ENCODE data around the gene ID3. TPM values are rescaled to one million over a fixed set of nuclear protein-coding genes. Genes with fewer than 3 reads are reported as not detected.
A peak's percentile ranks its signal among the peaks of the same experiment; 100 is the strongest.

The ID3 gene
- polyA plus RNA-seq, 4 donors, result 78.1 to 157 (median 125) TPM

DNA sequence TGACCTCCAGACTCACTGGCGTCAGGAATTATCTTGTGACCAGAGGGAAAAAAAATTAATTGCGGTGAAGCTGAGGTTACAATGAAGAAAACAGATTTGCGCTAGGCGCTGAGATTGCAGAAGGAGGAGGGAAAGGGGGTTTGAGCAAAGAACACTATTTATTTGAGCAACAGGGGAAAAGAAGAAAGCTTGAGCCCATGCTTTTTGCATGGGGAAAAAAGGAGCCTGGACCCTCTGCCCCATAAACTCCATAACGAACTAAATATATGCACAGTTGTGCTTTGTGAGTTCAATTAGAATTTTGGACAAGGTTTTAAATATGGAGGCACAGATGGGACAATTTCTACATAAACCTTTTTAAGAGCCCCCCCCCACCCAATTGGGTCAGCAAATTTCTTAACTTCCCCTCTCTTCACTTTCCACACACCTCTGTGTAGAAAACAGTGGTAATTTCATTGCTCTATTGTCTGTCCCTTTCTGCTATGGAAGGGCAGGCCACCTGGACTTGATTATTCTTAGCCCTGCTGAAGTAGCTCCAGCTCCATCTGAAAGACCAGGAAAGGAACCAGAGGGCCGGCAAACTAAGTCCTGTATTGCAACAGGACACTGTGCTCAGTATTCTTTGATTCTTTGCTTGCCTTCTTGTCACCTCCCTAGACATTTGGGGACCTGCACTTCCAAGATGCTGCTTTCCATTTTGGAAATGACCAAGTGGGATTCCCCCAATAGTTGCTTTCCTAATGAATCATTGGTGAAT, 862 bp upstream of the ID3 start:
- H3K27me3 ChIP-seq (ENCODE audit: control insufficient read depth in 3 of 3, insufficient read depth in 3 of 3, low read length in 3 of 3), result no peaks in the 10 kb centered on the region
- peaks cover 2 to 71% (median 19%) of the 10 kb centered on the region in 3 donors for H3K4me1 ChIP-seq (ENCODE audit: control insufficient read depth in 3 of 3, insufficient read depth in 2 of 3, low read depth in 1 of 3, low read length in 2 of 3)
- H3K27ac ChIP-seq (ENCODE audit: low read depth in 1 of 3, low read length in 2 of 3), result peak overlapping the region; percentile 89 to 97 (median 92)
- 10 to 24% (median 14%) methylated on average over 6 of the region's 6 CpGs for WGBS, 3 donors
- H3K4me3 ChIP-seq (ENCODE audit: low read depth in 1 of 3, low read length in 3 of 3), result peak overlapping the region in 2 of 3 donors; percentile 73 to 89
- H3K36me3 ChIP-seq (ENCODE audit: control insufficient read depth in 3 of 3, insufficient read depth in 2 of 3, low read depth in 1 of 3, low read length in 3 of 3), result peaks cover 0 to 20% (median 0%) of the 10 kb centered on the region in 3 donors
- DNase-seq, result no peak
- FAIRE-seq, result no peak
- H3K9me3 ChIP-seq (ENCODE audit: control insufficient read depth in 2 of 2, insufficient read depth in 1 of 2, low read depth in 1 of 2, low read length in 1 of 2), result no peaks in the 10 kb centered on the region

DNA sequence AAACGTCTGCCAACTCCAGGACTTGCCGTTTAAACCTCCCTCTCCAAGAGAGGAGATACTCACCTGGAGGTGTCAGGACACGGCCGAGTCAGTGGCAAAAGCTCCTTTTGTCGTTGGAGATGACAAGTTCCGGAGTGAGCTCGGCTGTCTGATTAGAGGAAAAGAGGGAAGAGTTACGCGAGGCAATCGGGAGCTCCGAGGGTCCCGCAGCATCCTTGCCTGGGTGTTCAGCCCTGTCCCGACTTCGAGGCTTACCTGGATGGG, 497 bp downstream of the ID3 start:
- Histone ChIP-seq H3K36me3 (ENCODE audit: control insufficient read depth in 3 of 3, insufficient read depth in 2 of 3, low read depth in 1 of 3, low read length in 3 of 3) (peaks cover 0 to 20% (median 0%) of the 10 kb centered on the region in 3 donors), H3K4me3 (ENCODE audit: low read depth in 1 of 3, low read length in 3 of 3) (peak overlapping the region; percentile 73 to 89 (median 80)), H3K27ac (ENCODE audit: low read depth in 1 of 3, low read length in 2 of 3) (peak overlapping the region; percentile 89 to 97 (median 92)), H3K9me3 (ENCODE audit: control insufficient read depth in 2 of 2, insufficient read depth in 1 of 2, low read depth in 1 of 2, low read length in 1 of 2) (no peaks in the 10 kb centered on the region), H3K4me1 (ENCODE audit: control insufficient read depth in 3 of 3, insufficient read depth in 2 of 3, low read depth in 1 of 3, low read length in 2 of 3) (peaks cover under 1 to 69% (median 19%) of the 10 kb centered on the region in 3 donors), H3K27me3 (ENCODE audit: control insufficient read depth in 3 of 3, insufficient read depth in 3 of 3, low read length in 3 of 3) (no peaks in the 10 kb centered on the region)
- FAIRE-seq, result no peak
- DNase-seq, result peak in 1 of 2 donors; percentile 64
- WGBS, 3 donors, result 1% methylated on average over 14 of the region's 14 CpGs

DNA sequence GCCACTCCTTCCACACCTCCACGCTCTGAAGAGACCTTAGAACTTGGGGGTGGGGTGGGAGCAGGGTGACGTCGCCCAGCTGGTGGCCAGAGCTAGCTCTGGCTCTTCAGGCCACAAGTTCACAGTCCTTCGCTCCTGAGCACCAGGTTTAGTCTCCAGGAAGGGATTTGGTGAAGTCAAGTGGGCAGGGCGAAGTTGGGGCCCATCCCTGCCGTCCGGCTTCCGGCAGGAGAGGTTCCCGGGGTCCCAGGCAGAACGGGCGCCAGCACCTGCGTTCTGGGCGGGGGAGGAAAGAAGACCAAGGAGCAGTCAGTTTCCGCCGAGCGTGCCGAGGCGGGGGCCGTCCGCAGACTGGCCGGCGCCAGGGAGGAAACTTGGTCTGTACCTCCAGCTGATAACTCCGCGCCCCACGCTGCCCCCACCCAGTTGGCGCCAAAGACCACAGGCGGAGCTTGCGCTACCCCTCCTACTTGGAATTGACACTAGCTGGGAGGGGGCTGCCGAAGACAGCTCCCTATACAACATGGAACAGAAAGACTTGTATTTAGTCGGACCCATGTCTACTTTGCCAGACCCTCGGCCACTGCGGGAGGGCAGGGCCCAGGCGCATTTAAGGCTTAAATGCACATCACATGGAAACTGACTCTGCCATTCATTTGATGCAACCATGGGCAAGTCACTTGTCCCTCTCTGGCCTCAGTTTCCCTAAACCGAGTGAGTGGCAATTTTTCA, 995 bp downstream of the ID3 start:
- peaks cover 0 to 68% (median 19%) of the 10 kb centered on the region in 3 donors for H3K4me1 ChIP-seq (ENCODE audit: control insufficient read depth in 3 of 3, insufficient read depth in 2 of 3, low read depth in 1 of 3, low read length in 2 of 3)

DNA sequence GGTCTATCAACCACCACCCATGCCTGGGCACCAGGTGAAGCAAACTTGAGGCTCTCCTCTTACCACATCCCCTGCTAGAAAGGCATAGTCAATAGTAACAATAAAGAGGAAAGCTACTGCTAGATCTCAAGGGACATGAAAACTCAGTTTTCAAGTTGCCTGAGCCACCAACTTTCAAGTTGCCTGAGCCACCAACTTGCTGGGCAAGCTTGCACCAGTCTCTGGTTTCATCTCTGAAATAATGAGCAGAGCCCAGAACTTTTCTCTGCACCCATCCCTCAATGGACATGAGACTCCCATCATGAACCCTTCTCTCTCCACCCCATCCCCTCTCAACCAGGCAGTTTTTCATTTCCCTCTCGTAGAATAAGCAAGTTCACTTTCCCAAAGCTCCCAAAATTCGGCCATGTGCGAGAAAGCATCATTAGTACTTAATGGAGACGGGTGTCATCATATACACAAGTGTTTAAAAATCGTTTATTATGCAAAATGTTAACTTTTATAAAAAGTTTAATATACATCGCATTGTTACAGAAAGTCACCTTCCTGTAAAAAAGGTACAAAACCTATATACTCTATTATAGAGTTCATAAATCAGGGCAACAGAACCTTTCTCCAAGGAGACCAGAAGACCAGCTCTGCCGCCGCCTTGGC, 1.7 kb downstream of the ID3 start:
- peaks cover 0 to 63% (median 19%) of the 10 kb centered on the region in 3 donors for H3K4me1 ChIP-seq (ENCODE audit: control insufficient read depth in 3 of 3, insufficient read depth in 2 of 3, low read depth in 1 of 3, low read length in 2 of 3)
- H3K27ac ChIP-seq (ENCODE audit: low read depth in 1 of 3, low read length in 2 of 3), result peak overlapping the region; percentile 89 to 97 (median 92)

More for the DNA sequence above, 995 bp downstream of the ID3 start:
- H3K9me3 ChIP-seq (ENCODE audit: control insufficient read depth in 2 of 2, insufficient read depth in 1 of 2, low read depth in 1 of 2, low read length in 1 of 2), result no peaks in the 10 kb centered on the region
- DNase-seq (peak; percentile 90 to 94), FAIRE-seq (no peak)
- H3K27ac ChIP-seq (ENCODE audit: low read depth in 1 of 3, low read length in 2 of 3), result peak overlapping the region; percentile 89 to 97 (median 92)
- H3K36me3 ChIP-seq (ENCODE audit: control insufficient read depth in 3 of 3, insufficient read depth in 2 of 3, low read depth in 1 of 3, low read length in 3 of 3), result peaks cover 0 to 20% (median 0%) of the 10 kb centered on the region in 3 donors
- WGBS, 3 donors, result 1% methylated on average over 30 to 34 of the region's 34 CpGs
- peak overlapping the region; percentile 73 to 89 (median 80) for H3K4me3 ChIP-seq (ENCODE audit: low read depth in 1 of 3, low read length in 3 of 3)
- H3K27me3 ChIP-seq (ENCODE audit: control insufficient read depth in 3 of 3, insufficient read depth in 3 of 3, low read length in 3 of 3), result no peaks in the 10 kb centered on the region

DNA sequence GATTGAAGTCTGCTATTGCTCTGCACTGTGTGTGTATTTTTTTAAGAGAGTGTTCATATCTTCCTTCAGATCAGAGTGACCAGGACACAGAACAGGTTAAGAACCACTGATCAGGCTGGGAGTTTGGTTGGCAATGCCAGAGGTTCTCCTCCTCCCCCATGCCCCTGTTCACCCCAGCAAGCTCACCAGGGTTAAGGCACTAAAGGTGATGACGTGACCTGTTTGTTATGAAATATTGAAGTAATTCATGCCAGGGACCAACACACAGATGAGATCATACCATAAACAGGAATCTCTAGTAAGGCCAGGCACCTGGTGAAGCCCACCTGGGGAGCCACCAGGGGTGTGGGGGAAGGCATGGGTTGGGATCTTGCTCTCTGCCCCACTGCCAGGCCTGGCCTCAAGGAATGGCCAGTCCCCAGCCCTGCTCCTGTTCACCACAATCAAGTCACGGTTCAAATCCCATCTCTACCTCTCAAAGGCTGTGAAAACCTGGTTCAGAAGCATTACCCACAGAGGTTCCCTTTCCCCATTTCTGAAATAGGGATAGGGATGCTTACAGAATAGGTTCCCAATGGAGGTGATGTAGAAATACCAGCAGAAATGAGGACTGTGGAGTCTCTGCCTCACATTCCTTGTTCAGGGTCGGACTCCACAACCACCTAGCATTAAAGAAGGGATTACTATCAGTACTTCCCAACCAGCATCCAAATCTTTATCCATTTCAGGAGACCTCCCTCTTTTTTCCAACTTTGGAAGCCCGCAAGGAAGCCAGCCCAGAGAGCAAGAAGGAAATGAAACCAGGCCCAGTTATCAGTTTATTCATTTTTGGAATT, 2.4 kb downstream of the ID3 start:
- DNase-seq, result peak in 1 of 2 donors; percentile 70
- Histone ChIP-seq H3K4me1 (ENCODE audit: control insufficient read depth in 3 of 3, insufficient read depth in 2 of 3, low read depth in 1 of 3, low read length in 2 of 3) (peaks cover 0 to 59% (median 19%) of the 10 kb centered on the region in 3 donors), H3K4me3 (ENCODE audit: low read depth in 1 of 3, low read length in 3 of 3) (peak overlapping the region; percentile 8 to 89 (median 73)), H3K36me3 (ENCODE audit: control insufficient read depth in 3 of 3, insufficient read depth in 2 of 3, low read depth in 1 of 3, low read length in 3 of 3) (peaks cover 0 to 20% (median 0%) of the 10 kb centered on the region in 3 donors), H3K27me3 (ENCODE audit: control insufficient read depth in 3 of 3, insufficient read depth in 3 of 3, low read length in 3 of 3) (no peaks in the 10 kb centered on the region), H3K9me3 (ENCODE audit: control insufficient read depth in 2 of 2, insufficient read depth in 1 of 2, low read depth in 1 of 2, low read length in 1 of 2) (no peaks in the 10 kb centered on the region), H3K27ac (ENCODE audit: low read depth in 1 of 3, low read length in 2 of 3) (peak overlapping the region; percentile 89 to 97 (median 92))
- 37 to 53% (median 48%) methylated on average over 4 of the region's 4 CpGs for WGBS, 3 donors
- no peak for FAIRE-seq

More for the DNA sequence above, 1.7 kb downstream of the ID3 start:
- no peak for DNase-seq
- no peak for FAIRE-seq
- WGBS, 3 donors, result 6 to 29% (median 20%) methylated on average over 8 of the region's 8 CpGs
- H3K36me3 ChIP-seq (ENCODE audit: control insufficient read depth in 3 of 3, insufficient read depth in 2 of 3, low read depth in 1 of 3, low read length in 3 of 3), result peaks cover 0 to 20% (median 0%) of the 10 kb centered on the region in 3 donors
- peak overlapping the region; percentile 73 to 89 (median 80) for H3K4me3 ChIP-seq (ENCODE audit: low read depth in 1 of 3, low read length in 3 of 3)
- H3K9me3 ChIP-seq (ENCODE audit: control insufficient read depth in 2 of 2, insufficient read depth in 1 of 2, low read depth in 1 of 2, low read length in 1 of 2), result no peaks in the 10 kb centered on the region
- no peaks in the 10 kb centered on the region for H3K27me3 ChIP-seq (ENCODE audit: control insufficient read depth in 3 of 3, insufficient read depth in 3 of 3, low read length in 3 of 3)

DNA sequence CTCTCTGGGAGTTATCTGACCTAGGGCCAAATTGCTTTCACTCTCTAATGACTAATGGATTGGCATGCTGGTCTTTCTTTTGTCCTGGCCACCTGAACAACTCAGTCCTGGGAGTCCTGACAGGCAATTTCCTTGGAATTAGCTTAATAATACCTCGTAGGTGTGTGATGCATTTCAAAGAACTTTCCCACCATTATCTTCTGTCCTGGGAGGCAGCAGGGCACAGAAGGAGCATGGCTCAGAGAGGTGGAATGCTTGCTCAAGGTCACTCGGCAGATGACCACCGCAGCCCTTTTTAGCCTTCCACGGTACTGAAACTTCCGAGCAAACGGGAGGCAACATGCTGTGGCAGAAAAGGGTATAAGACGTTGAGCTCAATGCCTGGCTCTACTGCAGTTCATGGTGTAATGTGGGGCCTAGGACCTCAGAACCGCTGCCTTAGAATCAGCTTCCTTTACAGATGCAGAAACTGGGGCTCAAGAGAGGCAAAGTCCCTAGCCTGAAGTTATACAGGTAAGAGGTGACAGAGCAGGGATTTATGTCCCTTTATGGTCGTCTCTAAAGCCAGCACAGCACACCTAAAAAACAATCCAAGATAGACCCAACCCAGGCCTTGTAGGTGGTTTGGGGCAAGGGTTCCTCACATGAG, 3.2 kb downstream of the ID3 start:
- Histone ChIP-seq H3K36me3 (ENCODE audit: control insufficient read depth in 3 of 3, insufficient read depth in 2 of 3, low read depth in 1 of 3, low read length in 3 of 3) (peaks cover 0 to 20% (median 0%) of the 10 kb centered on the region in 3 donors), H3K27me3 (ENCODE audit: control insufficient read depth in 3 of 3, insufficient read depth in 3 of 3, low read length in 3 of 3) (no peaks in the 10 kb centered on the region), H3K4me3 (ENCODE audit: low read depth in 1 of 3, low read length in 3 of 3) (peak overlapping the region in 1 of 3 donors; percentile 51), H3K27ac (ENCODE audit: low read depth in 1 of 3, low read length in 2 of 3) (peak overlapping the region; percentile 89 to 97 (median 92)), H3K4me1 (ENCODE audit: control insufficient read depth in 3 of 3, insufficient read depth in 2 of 3, low read depth in 1 of 3, low read length in 2 of 3) (peaks cover 0 to 52% (median 12%) of the 10 kb centered on the region in 3 donors), H3K9me3 (ENCODE audit: control insufficient read depth in 2 of 2, insufficient read depth in 1 of 2, low read depth in 1 of 2, low read length in 1 of 2) (no peaks in the 10 kb centered on the region)
- no peak for FAIRE-seq
- WGBS, 3 donors, result 26 to 47% (median 41%) methylated on average over 9 of the region's 9 CpGs
- DNase-seq, result peak; percentile 62 to 77

DNA sequence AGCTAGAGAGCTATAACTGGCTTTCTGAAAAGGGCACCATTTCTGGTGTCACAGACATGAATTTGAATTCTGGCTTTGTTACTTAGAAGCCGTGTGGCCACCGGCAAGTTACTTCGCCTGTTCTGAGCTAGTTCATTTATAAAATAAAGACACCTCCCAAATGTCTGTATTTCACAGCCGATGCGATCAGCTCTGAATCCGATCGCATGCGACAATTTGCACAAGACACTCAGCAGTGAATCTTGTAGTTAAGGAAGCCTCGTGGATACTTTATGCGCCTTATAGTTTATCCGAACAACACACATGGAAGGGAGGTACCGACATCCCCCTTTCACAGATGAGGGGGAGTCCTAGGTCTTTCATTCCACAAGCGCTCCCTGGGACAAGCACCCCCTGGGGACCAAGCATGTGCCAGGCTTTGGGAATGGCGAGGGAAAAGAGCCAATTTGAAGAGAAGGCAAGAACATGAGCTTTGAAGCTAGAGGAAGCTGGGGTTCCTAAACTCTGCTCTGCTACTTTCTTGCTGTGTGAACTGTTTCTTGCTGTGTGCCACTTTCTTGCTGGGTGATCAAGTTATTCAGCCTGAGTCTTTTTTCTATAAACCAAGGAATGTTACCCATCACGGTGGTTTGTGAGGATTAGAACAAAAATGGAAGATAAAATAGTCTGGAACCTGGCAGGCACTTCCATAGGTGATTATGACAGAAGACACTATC, 3.9 kb downstream of the ID3 start:
- FAIRE-seq (no peak), DNase-seq (peak in 1 of 2 donors; percentile 37)
- WGBS, 3 donors, result 31 to 36% (median 32%) methylated on average over 15 of the region's 15 CpGs
- Histone ChIP-seq H3K4me3 (ENCODE audit: low read depth in 1 of 3, low read length in 3 of 3) (peak overlapping the region in 2 of 3 donors; percentile 51 to 52), H3K27me3 (ENCODE audit: control insufficient read depth in 3 of 3, insufficient read depth in 3 of 3, low read length in 3 of 3) (no peaks in the 10 kb centered on the region), H3K9me3 (ENCODE audit: control insufficient read depth in 2 of 2, insufficient read depth in 1 of 2, low read depth in 1 of 2, low read length in 1 of 2) (no peaks in the 10 kb centered on the region), H3K27ac (ENCODE audit: low read depth in 1 of 3, low read length in 2 of 3) (peak overlapping the region; percentile 60 to 97 (median 89)), H3K4me1 (ENCODE audit: control insufficient read depth in 3 of 3, insufficient read depth in 2 of 3, low read depth in 1 of 3, low read length in 2 of 3) (peaks cover 0 to 46% (median 7%) of the 10 kb centered on the region in 3 donors), H3K36me3 (ENCODE audit: control insufficient read depth in 3 of 3, insufficient read depth in 2 of 3, low read depth in 1 of 3, low read length in 3 of 3) (peaks cover 0 to 20% (median 0%) of the 10 kb centered on the region in 3 donors)

Measured in small intestine (tissue), 7 donors.